ENCODE data around the gene SPATS2. TPM values are rescaled to one million over a fixed set of nuclear protein-coding genes. Genes with fewer than 3 reads are reported as not detected.

Gene SPATS2
- polyA plus RNA-seq, 1 of the 3 experiments (the other 2 are of a cell fraction): 72.9 TPM

GRCh38 chr12:49442915-49443314 lies 75.7 kb downstream of the SPATS2 start:
- peaks cover 4% of the 10 kb centered on the region; the same call in 1 of the 2 replicates for H3K9me3 ChIP-seq
- H3K27ac ChIP-seq (ENCODE audit: low read depth in 2 of 2, low read length in 1 of 2): no peak overlapping the region
- no peak for DNase-seq
- peaks cover 7 to 51% of the 10 kb centered on the region in 2 experiments for H3K36me3 ChIP-seq (replicated peaks in 1 of 2; ENCODE audit: control insufficient read depth in 1 of 2, insufficient read depth in 2 of 2, low read length in 1 of 2)
- TF ChIP-seq RCOR1 (IDR thresholded peaks at IDR 0.05; ENCODE audit: low read length): no peak
- TF ChIP-seq SMC3 (IDR thresholded peaks at IDR 0.05; ENCODE audit: low read depth, low read length): no peak
- no peak for TF ChIP-seq SIN3A (IDR thresholded peaks at IDR 0.05; ENCODE audit: borderline replicate concordance, low read depth, low read length)
- ChIA-PET POLR2A (no interaction called here), CTCF (interaction anchor here (1.0 to 2.1 kb wide), 5 partner anchors 12 to 95 kb away, joined by 3 to 7 read pairs (median 3); no protein-coding TSS in a partner anchor)
- H2AFZ ChIP-seq (ENCODE audit: low read depth): no peak overlapping the region
- peaks cover 23% of the 10 kb centered on the region for H3F3A ChIP-seq (replicated peaks; ENCODE audit: insufficient read depth)
- H3K79me2 ChIP-seq (ENCODE audit: insufficient read depth): peaks cover 100% of the 10 kb centered on the region
- H3K4me2 ChIP-seq: no peak overlapping the region
- H4K20me1 ChIP-seq (ENCODE audit: insufficient read depth): peaks cover 61% of the 10 kb centered on the region
- no peaks in the 10 kb centered on the region for H3K27me3 ChIP-seq (ENCODE audit: insufficient read depth)
- no peaks in the 10 kb centered on the region for H3K4me1 ChIP-seq (ENCODE audit: control insufficient read depth in 1 of 2, insufficient read depth in 2 of 2, low read depth in 1 of 2, low read length in 1 of 2)
- 75% methylated on average over 1 of the region's 1 CpG for WGBS (ENCODE audit: low lambda C conversion rate)
- no peak overlapping the region for H3K4me3 ChIP-seq (ENCODE audit: low read depth in 2 of 2, low read length in 1 of 2)
- H3K9me2 ChIP-seq: no peaks in the 10 kb centered on the region
- no peak overlapping the region for H3K9ac ChIP-seq

GRCh38 chr12:49446571-49446970 lies 79.3 kb downstream of the SPATS2 start:
- CTCF ChIA-PET: no interaction called here
- Histone ChIP-seq H3K9ac (no peak overlapping the region), H3K27ac (ENCODE audit: low read depth in 2 of 2, low read length in 1 of 2) (no peak overlapping the region), H2AFZ (ENCODE audit: low read depth) (no peak overlapping the region), H3K36me3 (replicated peaks in 1 of 2; ENCODE audit: control insufficient read depth in 1 of 2, insufficient read depth in 2 of 2, low read length in 1 of 2) (peaks cover 7 to 57% of the 10 kb centered on the region in 2 experiments), H3K9me3 (peaks cover 4% of the 10 kb centered on the region; the same call in 1 of the 2 replicates), H3K79me2 (ENCODE audit: insufficient read depth) (peaks cover 100% of the 10 kb centered on the region), H3K4me2 (no peak overlapping the region), H4K20me1 (ENCODE audit: insufficient read depth) (peaks cover 40% of the 10 kb centered on the region), H3F3A (replicated peaks; ENCODE audit: insufficient read depth) (peaks cover 18% of the 10 kb centered on the region), H3K9me2 (no peaks in the 10 kb centered on the region), H3K4me1 (ENCODE audit: control insufficient read depth in 1 of 2, insufficient read depth in 2 of 2, low read depth in 1 of 2, low read length in 1 of 2) (no peaks in the 10 kb centered on the region), H3K4me3 (ENCODE audit: low read depth in 2 of 2, low read length in 1 of 2) (no peak overlapping the region), H3K27me3 (ENCODE audit: insufficient read depth) (no peaks in the 10 kb centered on the region)
- TF ChIP-seq PBX3 (IDR thresholded peaks at IDR 0.05): no peak
- no peak for TF ChIP-seq GATA2 (CRISPR knock-in tag; IDR thresholded peaks at IDR 0.05)
- no peak for TF ChIP-seq FOXM1 (IDR thresholded peaks at IDR 0.05; ENCODE audit: low read depth)
- TF ChIP-seq USF2 (IDR thresholded peaks at IDR 0.05; ENCODE audit: borderline replicate concordance, low read depth, low read length): no peak
- no peak for TF ChIP-seq SIN3A (IDR thresholded peaks at IDR 0.05; ENCODE audit: borderline replicate concordance, low read depth, low read length)
- no peak for TF ChIP-seq RXRA (IDR thresholded peaks at IDR 0.05; ENCODE audit: borderline replicate concordance, low read depth)
- no peak for TF ChIP-seq MXI1 (IDR thresholded peaks at IDR 0.05; ENCODE audit: low read depth, low read length)
- TF ChIP-seq RFX5 (IDR thresholded peaks at IDR 0.05; ENCODE audit: low read length): no peak
- TF ChIP-seq IRF3 (IDR thresholded peaks at IDR 0.05; ENCODE audit: low read depth, low read length): no peak
- POLR2A ChIA-PET: no interaction called here
- WGBS (ENCODE audit: low lambda C conversion rate): 96% methylated on average over 4 of the region's 4 CpGs
- DNase-seq: no peak
